Neural cell (in vitro differentiated cells): ENCODE measurements around the gene POU6F2. TPM values are rescaled to one million over a fixed set of nuclear protein-coding genes. Genes with fewer than 3 reads are reported as not detected.

Source experiments
- H2AFZ ChIP-seq: fragments of 200-600, 300-800 bp; sonication (generic), shearing (Covaris generic); 2 replicates; pipeline ENCODE4 v1.6.0; 2014; ENCODE audit warnings: low read depth, mild to moderate bottlenecking, antibody characterized with exemption, low read length, moderate library complexity
- H3F3A ChIP-seq: fragments of 200-600 bp; shearing (Covaris generic); 2 replicates; pipeline ENCODE4 v1.6.1; 2016; ENCODE audit warnings: mild to moderate bottlenecking, moderate library complexity, mixed read lengths, antibody characterized with exemption, low read length; ENCODE audit not compliant: insufficient read depth, poor library complexity, severe bottlenecking
- H3K27ac ChIP-seq: fragments of 200-600, 300-800 bp; sonication (generic), shearing (Covaris generic); 2 replicates; pipeline ENCODE4 v1.5.1; 2014; ENCODE audit warnings: mild to moderate bottlenecking, low read length, moderate library complexity
- H3K27me3 ChIP-seq: fragments of 300-800, 200-600 bp; sonication (generic), shearing (Covaris generic); 2 replicates; pipeline ENCODE4 v1.6.0; 2014; ENCODE audit warnings: mild to moderate bottlenecking, low read depth, low read length, moderate library complexity; ENCODE audit not compliant: insufficient read depth
- H3K36me3 ChIP-seq: fragments of 300-800, 200-600 bp; sonication (generic), shearing (Covaris generic); 2 replicates; pipeline ENCODE4 v1.5.1; 2014; ENCODE audit warnings: mild to moderate bottlenecking, antibody characterized with exemption, low read length, moderate library complexity; ENCODE audit not compliant: insufficient read depth
- H3K4me2 ChIP-seq: fragments of 300-800, 200-600 bp; sonication (generic), shearing (Covaris generic); 2 replicates; pipeline ENCODE4 v1.6.0; 2014; ENCODE audit warnings: mild to moderate bottlenecking, low read length
- H3K4me3 ChIP-seq: fragments of 300-800, 200-600 bp; sonication (generic), shearing (Covaris generic); 2 replicates; pipeline ENCODE4 v1.5.1; 2014; ENCODE audit warnings: mild to moderate bottlenecking, low read length, moderate library complexity
- H3K79me2 ChIP-seq: fragments of 200-600 bp; shearing (Covaris generic); replicated peaks from 2 replicates; pipeline ENCODE4 v1.6.0; 2014; ENCODE audit warnings: mild to moderate bottlenecking, low read length, moderate library complexity; ENCODE audit not compliant: insufficient read depth
- H3K9ac ChIP-seq: fragments of 300-800, 200-600 bp; sonication (generic), shearing (Covaris generic); 2 replicates; pipeline ENCODE4 v1.6.1; 2016; ENCODE audit warnings: mild to moderate bottlenecking, low read length, mixed read lengths
- H3K9me2 ChIP-seq: fragments of 200-600 bp; shearing (Covaris generic); 2 replicates; pipeline ENCODE4 v1.6.1; 2016; ENCODE audit warnings: mild to moderate bottlenecking, low read length, mixed read lengths; ENCODE audit not compliant: insufficient read depth
- H3K9me3 ChIP-seq: fragments of 200-600, 300-800 bp; sonication (generic), shearing (Covaris generic); 2 replicates; pipeline ENCODE4 v1.6.1; 2016; ENCODE audit warnings: mild to moderate bottlenecking, mixed run types, low read length, moderate library complexity, mixed read lengths
- H4K20me1 ChIP-seq: fragments of 200-600 bp; shearing (Covaris generic); 2 replicates; pipeline ENCODE4 v1.6.1; 2016; ENCODE audit warnings: mild to moderate bottlenecking, mixed run types; ENCODE audit not compliant: insufficient read depth
- EP300 ChIP-seq: fragments of 450-650 bp; conservative IDR thresholded peaks from 2 replicates; pipeline ENCODE4 v1.6.1; 2014; ENCODE audit warnings: antibody characterized with exemption, mild to moderate bottlenecking, moderate library complexity; ENCODE audit not compliant: poor library complexity, severe bottlenecking
- EZH2 ChIP-seq: fragments of 200-600, 300-800 bp; shearing (Covaris generic), sonication (generic); IDR thresholded peaks from 2 replicates; pipeline ENCODE4 v1.6.1; 2014; ENCODE audit warnings: antibody characterized with exemption, low read length, borderline replicate concordance, mild to moderate bottlenecking; ENCODE audit not compliant: insufficient read depth, poor library complexity, severe bottlenecking
- MXI1 ChIP-seq: fragments of 450-650 bp; conservative IDR thresholded peaks from 2 replicates; pipeline ENCODE4 v1.6.1; 2014; ENCODE audit warnings: antibody characterized with exemption, mild to moderate bottlenecking; ENCODE audit not compliant: poor library complexity, severe bottlenecking
- POLR2AphosphoS5 ChIP-seq: IDR thresholded peaks from 2 replicates; pipeline ENCODE4 v1.6.1; 2012
- RAD21 ChIP-seq: fragments of 450-650 bp; conservative IDR thresholded peaks from 2 replicates; pipeline ENCODE4 v1.6.1; 2014; ENCODE audit warnings: antibody characterized with exemption, mild to moderate bottlenecking, moderate library complexity
- REST ChIP-seq: IDR thresholded peaks from 2 replicates; pipeline ENCODE4 v1.6.1; 2012; ENCODE audit warnings: borderline replicate concordance
- SMC3 ChIP-seq: fragments of 450-650 bp; conservative IDR thresholded peaks from 2 replicates; pipeline ENCODE4 v1.6.1; 2014; ENCODE audit warnings: antibody characterized with exemption, mild to moderate bottlenecking, moderate library complexity; ENCODE audit not compliant: poor library complexity
- TAF1 ChIP-seq: IDR thresholded peaks from 2 replicates; pipeline ENCODE4 v1.6.1; 2012; ENCODE audit warnings: low read depth
- polyA plus RNA-seq: library from polyadenylated mRNA; depleted of rRNA; stranded (reverse); fragments of >200 nt; gene quantifications from 2 replicates; pipeline ENCODE4 v1.2.3, GENCODE V29; 2014
- TF ChIP-seq, protein P1 (sequence below): fragments of 450-650 bp; IDR thresholded peaks from 2 replicates; pipeline ENCODE4 v1.5.1; 2014; ENCODE audit warnings: antibody characterized with exemption, mild to moderate bottlenecking, moderate library complexity; ENCODE audit not compliant: poor library complexity, severe bottlenecking

POU6F2 gene
- polyA plus RNA-seq, 1 donor from 2014 or later: 2.8 TPM

GRCh38 chr7:39404907-39405306 is 427.2 kb downstream of the POU6F2 start:
- H3K79me2 ChIP-seq: no peaks in the 10 kb centered on the region
- H3F3A ChIP-seq: no peaks in the 10 kb centered on the region
- no peaks in the 10 kb centered on the region for H3K9me3 ChIP-seq
- H3K36me3 ChIP-seq: no peaks in the 10 kb centered on the region
- H3K4me2 ChIP-seq: no peak overlapping the region
- TF ChIP-seq EZH2 (no peak), SMC3 (no peak), MXI1 (no peak), EP300 (no peak), POLR2AphosphoS5 (no peak), RAD21 (no peak), REST (no peak), TAF1 (no peak)
- TF ChIP-seq, protein P1, sequence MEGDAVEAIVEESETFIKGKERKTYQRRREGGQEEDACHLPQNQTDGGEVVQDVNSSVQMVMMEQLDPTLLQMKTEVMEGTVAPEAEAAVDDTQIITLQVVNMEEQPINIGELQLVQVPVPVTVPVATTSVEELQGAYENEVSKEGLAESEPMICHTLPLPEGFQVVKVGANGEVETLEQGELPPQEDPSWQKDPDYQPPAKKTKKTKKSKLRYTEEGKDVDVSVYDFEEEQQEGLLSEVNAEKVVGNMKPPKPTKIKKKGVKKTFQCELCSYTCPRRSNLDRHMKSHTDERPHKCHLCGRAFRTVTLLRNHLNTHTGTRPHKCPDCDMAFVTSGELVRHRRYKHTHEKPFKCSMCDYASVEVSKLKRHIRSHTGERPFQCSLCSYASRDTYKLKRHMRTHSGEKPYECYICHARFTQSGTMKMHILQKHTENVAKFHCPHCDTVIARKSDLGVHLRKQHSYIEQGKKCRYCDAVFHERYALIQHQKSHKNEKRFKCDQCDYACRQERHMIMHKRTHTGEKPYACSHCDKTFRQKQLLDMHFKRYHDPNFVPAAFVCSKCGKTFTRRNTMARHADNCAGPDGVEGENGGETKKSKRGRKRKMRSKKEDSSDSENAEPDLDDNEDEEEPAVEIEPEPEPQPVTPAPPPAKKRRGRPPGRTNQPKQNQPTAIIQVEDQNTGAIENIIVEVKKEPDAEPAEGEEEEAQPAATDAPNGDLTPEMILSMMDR: no peak
- no peaks in the 10 kb centered on the region for H3K9me2 ChIP-seq
- no peak overlapping the region for H3K4me3 ChIP-seq
- no peak overlapping the region for H3K9ac ChIP-seq
- no peak overlapping the region for H3K27ac ChIP-seq
- no peaks in the 10 kb centered on the region for H3K27me3 ChIP-seq
- H2AFZ ChIP-seq: no peak overlapping the region
- H4K20me1 ChIP-seq: no peaks in the 10 kb centered on the region

GRCh38 chr7:39405581-39405980 is 427.9 kb downstream of the POU6F2 start:
- no peaks in the 10 kb centered on the region for H3K36me3 ChIP-seq
- H3K27ac ChIP-seq: no peak overlapping the region
- H3K9me2 ChIP-seq: no peaks in the 10 kb centered on the region
- no peak overlapping the region for H3K4me3 ChIP-seq
- no peak overlapping the region for H3K4me2 ChIP-seq
- no peaks in the 10 kb centered on the region for H3K27me3 ChIP-seq
- H3K79me2 ChIP-seq: no peaks in the 10 kb centered on the region
- no peak overlapping the region for H2AFZ ChIP-seq
- no peak for TF ChIP-seq POLR2AphosphoS5
- TF ChIP-seq, protein P1: no peak
- TF ChIP-seq EP300: no peak
- TF ChIP-seq SMC3: no peak
- TF ChIP-seq REST: no peak
- no peak for TF ChIP-seq RAD21
- no peak for TF ChIP-seq TAF1
- TF ChIP-seq MXI1: no peak
- TF ChIP-seq EZH2: no peak
- H3K9ac ChIP-seq: no peak overlapping the region
- no peaks in the 10 kb centered on the region for H3K9me3 ChIP-seq
- H4K20me1 ChIP-seq: no peaks in the 10 kb centered on the region
- no peaks in the 10 kb centered on the region for H3F3A ChIP-seq
